MM.1S (cell line): ENCODE measurements around the gene TRIM41.
A peak's percentile ranks its signal among the peaks of the same experiment; 100 is the strongest.

Source experiments
- DNase-seq: peaks from one replicate; pipeline ENCODE4 v3.0.0-alpha.2; 2015
- H2AFZ ChIP-seq: fragments of 300-600 bp; sonication (generic); 2 replicates; pipeline ENCODE4 v1.6.0; 2016; ENCODE audit warnings: antibody characterized with exemption, low read length
- H3F3A ChIP-seq: fragments of 300-600 bp; sonication (generic); 2 replicates; pipeline ENCODE4 v1.6.1; 2016; ENCODE audit warnings: mild to moderate bottlenecking, antibody characterized with exemption, low read length, moderate library complexity, mixed read lengths; ENCODE audit not compliant: insufficient read depth
- H3K27ac ChIP-seq: fragments of 300-600 bp; sonication (generic); 2 replicates; pipeline ENCODE4 v1.5.1; 2016; ENCODE audit warnings: mild to moderate bottlenecking, low read length
- H3K27me3 ChIP-seq: fragments of 300-600 bp; sonication (generic); replicated peaks from 2 replicates; pipeline ENCODE4 v1.6.0; 2016; ENCODE audit warnings: low read length; ENCODE audit not compliant: insufficient read depth
- H3K36me3 ChIP-seq: fragments of 300-600 bp; sonication (generic); replicated peaks from 2 replicates; pipeline ENCODE4 v1.6.1; 2016; ENCODE audit warnings: mild to moderate bottlenecking, low read length, mixed read lengths; ENCODE audit not compliant: insufficient read depth
- H3K4me1 ChIP-seq: fragments of 300-600 bp; sonication (generic); 2 replicates; pipeline ENCODE4 v1.6.1; 2016; ENCODE audit warnings: low read length, mixed read lengths
- H3K4me2 ChIP-seq: fragments of 300-600 bp; sonication (generic); 2 replicates; pipeline ENCODE4 v1.6.0; 2016; ENCODE audit warnings: low read depth, low read length
- H3K4me3 ChIP-seq: fragments of 300-600 bp; sonication (generic); 2 replicates; pipeline ENCODE4 v1.5.1; 2016; ENCODE audit warnings: low read length, mixed read lengths
- H3K79me2 ChIP-seq: fragments of 300-600 bp; sonication (generic); 2 replicates; pipeline ENCODE4 v1.6.1; 2016; ENCODE audit warnings: mixed run types, low read length, mixed read lengths
- H3K9ac ChIP-seq: fragments of 300-600 bp; sonication (generic); 2 replicates; pipeline ENCODE4 v1.6.1; 2016; ENCODE audit warnings: low read length, mixed read lengths
- H3K9me2 ChIP-seq: fragments of 300-600 bp; sonication (generic); replicated peaks from 2 replicates; pipeline ENCODE4 v1.6.1; 2016; ENCODE audit warnings: mild to moderate bottlenecking, low read length, mixed read lengths; ENCODE audit not compliant: insufficient read depth
- H3K9me3 ChIP-seq: fragments of 300-600 bp; sonication (generic); replicated peaks from 2 replicates; pipeline ENCODE4 v1.6.1; 2016; ENCODE audit warnings: mild to moderate bottlenecking, low read length, mixed read lengths; ENCODE audit not compliant: insufficient read depth
- H4K20me1 ChIP-seq: fragments of 300-600 bp; sonication (generic); 2 replicates; pipeline ENCODE4 v1.6.1; 2016; ENCODE audit warnings: mild to moderate bottlenecking, low read length, moderate library complexity, mixed read lengths; ENCODE audit not compliant: insufficient read depth
- EZH2 ChIP-seq: fragments of 300-600 bp; sonication (generic); optimal IDR thresholded peaks from 2 replicates; pipeline ENCODE3; 2017; ENCODE audit warnings: low read depth, mild to moderate bottlenecking, antibody characterized with exemption, low read length, mixed read lengths
- EZH2phosphoT487 ChIP-seq: fragments of 300-600 bp; sonication (generic); IDR thresholded peaks from 2 replicates; pipeline ENCODE4 v1.6.1; 2018; ENCODE audit warnings: antibody characterized with exemption, low read length
- TF ChIP-seq, protein P1 (sequence below): fragments of 300-600 bp; sonication (generic); IDR thresholded peaks from 2 replicates; pipeline ENCODE4 v1.5.1; 2016; ENCODE audit warnings: antibody characterized with exemption, low read length, mixed read lengths

Gene TRIM41

DNA sequence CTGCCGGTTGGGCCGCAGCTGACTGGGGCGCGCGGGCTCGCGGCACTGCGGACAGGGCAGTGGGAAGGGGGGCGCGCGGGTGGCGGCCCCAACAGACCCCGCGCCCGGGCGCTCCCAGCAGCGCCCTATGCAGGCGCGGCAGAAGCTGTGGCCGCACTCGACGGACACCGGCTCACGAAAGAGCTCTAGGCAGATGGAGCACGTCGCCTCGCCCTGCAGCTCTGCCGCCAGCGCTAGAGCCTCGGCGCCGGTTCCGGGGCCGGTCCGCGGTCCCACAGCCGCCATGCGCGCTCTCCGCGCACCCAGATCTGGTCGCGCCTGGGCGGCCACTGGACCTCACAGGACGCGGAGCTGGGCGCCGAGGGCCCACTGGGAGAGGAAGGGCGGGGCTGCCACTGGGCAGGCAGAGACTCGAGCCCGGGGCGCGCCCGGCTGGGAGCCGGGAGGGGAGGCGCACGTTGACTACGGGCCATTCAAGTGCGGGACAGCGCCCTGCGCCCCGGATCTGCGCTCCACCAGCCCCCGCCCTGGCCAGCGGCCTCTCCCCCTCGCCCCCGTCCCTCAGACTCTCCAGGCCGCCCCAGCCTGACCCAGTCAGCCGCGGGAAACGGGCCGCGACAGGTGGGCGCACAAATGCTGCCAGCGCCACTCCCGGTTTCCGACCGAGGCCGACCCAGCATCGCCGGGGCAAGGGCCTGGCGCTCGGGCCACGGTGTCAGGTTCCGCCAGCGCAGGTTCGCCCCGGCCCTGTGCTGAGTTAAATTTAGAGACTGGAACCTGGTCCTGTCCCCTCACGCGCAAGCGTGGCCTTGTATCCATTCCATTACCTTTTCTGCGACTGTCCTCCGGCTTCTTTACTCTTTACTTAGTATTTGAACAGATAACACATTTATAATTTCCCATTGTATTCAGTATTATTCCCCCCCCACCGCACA, 18.0 kb upstream of the TRIM41 start, which contains the start of gene TRIM7:
TRIM7 (minus strand) TSS at position 371 of the 935 bp plus-strand sequence; CDS start at position 285, 86 bp downstream.
- H3K9ac ChIP-seq: no peak within 1 kb of the TSS
- no peak within 1 kb of the TSS for H3K27ac ChIP-seq
- peaks cover 45% of the 10 kb centered on the region for H3K27me3 ChIP-seq
- H3K4me3 ChIP-seq: peak within 1 kb of the TSS; percentile 78
- no peaks in the 10 kb centered on the region for H3K9me2 ChIP-seq
- no peak for DNase-seq
- H3K36me3 ChIP-seq: no peaks in the 10 kb centered on the region
- no peaks in the 10 kb centered on the region for H4K20me1 ChIP-seq
- no peaks in the 10 kb centered on the region for H3K79me2 ChIP-seq
- peaks cover 18% of the 10 kb centered on the region for H3F3A ChIP-seq
- TF ChIP-seq EZH2 (no peak), EZH2phosphoT487 (no peak)
- TF ChIP-seq, protein P1, sequence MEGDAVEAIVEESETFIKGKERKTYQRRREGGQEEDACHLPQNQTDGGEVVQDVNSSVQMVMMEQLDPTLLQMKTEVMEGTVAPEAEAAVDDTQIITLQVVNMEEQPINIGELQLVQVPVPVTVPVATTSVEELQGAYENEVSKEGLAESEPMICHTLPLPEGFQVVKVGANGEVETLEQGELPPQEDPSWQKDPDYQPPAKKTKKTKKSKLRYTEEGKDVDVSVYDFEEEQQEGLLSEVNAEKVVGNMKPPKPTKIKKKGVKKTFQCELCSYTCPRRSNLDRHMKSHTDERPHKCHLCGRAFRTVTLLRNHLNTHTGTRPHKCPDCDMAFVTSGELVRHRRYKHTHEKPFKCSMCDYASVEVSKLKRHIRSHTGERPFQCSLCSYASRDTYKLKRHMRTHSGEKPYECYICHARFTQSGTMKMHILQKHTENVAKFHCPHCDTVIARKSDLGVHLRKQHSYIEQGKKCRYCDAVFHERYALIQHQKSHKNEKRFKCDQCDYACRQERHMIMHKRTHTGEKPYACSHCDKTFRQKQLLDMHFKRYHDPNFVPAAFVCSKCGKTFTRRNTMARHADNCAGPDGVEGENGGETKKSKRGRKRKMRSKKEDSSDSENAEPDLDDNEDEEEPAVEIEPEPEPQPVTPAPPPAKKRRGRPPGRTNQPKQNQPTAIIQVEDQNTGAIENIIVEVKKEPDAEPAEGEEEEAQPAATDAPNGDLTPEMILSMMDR: no peak
- H3K9me3 ChIP-seq: no peaks in the 10 kb centered on the region
- peak within 1 kb of the TSS; percentile 41 for H2AFZ ChIP-seq
- H3K4me2 ChIP-seq: peak within 1 kb of the TSS; percentile 91
- peaks cover 7% of the 10 kb centered on the region for H3K4me1 ChIP-seq

DNA sequence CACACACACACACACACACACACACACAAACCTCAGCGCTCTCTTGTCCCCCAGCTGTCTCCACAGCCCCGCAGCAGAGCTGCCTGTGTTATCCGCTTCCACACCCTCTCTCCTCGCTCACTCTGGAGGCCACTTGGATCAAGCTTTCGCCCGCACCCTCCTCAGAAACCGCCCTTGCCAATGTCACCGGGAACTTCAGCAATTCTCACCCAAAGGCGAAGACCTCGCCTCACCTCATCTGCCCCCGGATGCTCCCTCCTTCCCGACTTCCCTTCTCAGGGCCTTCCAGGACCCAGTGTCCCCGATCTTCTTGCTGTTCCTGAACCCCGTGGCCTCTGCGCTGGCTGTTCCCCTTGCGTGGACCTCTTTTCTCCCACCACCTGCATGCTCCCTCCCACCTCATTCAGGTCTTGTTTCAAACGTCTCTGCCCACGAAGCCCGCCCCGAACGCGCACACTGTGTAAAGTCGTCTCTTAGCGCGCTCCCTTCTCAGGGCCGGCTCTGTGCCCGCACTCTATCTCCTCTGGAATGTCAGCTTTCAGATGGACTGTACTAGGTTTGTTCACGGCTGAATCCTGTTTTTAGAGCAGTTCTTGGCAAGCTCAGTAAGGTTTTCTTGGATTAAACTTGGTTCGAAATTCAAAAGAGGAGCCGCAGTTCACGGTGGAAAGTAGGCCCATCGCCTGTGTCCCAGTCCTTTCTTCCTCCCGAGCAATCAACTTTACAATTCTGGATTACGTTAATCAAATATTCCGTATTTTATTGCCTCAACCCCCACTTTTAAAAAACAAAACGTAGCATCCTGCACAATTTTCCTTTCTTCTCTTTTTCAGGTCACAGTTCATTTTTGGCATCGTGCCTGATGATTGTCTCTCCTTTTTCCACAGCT, 17.1 kb upstream of the TRIM41 start:
- no peaks in the 10 kb centered on the region for H3K9me3 ChIP-seq
- H3K4me2 ChIP-seq: peak overlapping the region; percentile 91
- no peak for TF ChIP-seq EZH2
- TF ChIP-seq EZH2phosphoT487: no peak
- TF ChIP-seq, protein P1: no peak
- no peaks in the 10 kb centered on the region for H3K36me3 ChIP-seq
- H3K4me1 ChIP-seq: peaks cover 7% of the 10 kb centered on the region
- peak overlapping the region; percentile 78 for H3K4me3 ChIP-seq
- peaks cover 18% of the 10 kb centered on the region for H3F3A ChIP-seq
- H3K9me2 ChIP-seq: no peaks in the 10 kb centered on the region
- H2AFZ ChIP-seq: peak overlapping the region; percentile 50
- H3K27ac ChIP-seq: no peak overlapping the region
- H3K27me3 ChIP-seq: peaks cover 36% of the 10 kb centered on the region
- no peaks in the 10 kb centered on the region for H3K79me2 ChIP-seq
- no peaks in the 10 kb centered on the region for H4K20me1 ChIP-seq
- DNase-seq: no peak
- no peak overlapping the region; the same call in 1 of the 2 replicates for H3K9ac ChIP-seq

DNA sequence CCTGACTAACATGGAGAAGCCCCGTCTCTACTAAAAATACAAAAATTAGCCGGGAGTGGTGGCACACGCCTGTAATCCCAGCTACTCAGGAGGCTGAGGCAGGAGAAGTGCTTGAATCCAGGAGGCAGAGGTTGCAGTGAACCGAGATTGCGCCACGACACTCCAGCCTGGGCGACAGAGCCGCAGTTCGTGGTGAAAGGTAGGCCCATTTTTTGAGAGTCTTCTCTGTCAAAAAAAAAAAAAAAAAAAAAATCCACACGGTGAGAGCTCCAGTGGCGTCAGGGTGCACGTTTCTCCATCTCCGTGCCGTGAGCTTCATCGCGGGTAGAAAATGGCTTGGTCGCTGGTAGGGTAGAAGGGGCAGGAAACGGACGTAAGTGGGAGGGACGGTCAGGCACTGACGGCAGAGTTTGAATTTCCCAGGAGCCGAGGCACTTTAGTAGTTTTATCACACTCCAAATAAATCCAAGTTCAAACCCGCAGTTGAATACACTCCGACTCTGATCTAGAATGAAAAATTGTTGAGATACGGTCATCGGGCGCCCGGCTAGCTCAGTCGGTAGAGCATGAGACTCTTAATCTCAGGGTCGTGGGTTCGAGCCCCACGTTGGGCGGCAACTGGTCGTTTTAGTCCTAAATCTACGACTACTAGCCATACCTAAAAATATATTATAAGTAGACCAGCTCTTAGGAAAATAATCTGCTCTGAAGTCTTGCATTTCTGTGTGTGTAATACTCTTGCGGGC, 15.7 kb upstream of the TRIM41 start:
- Histone ChIP-seq H3K9me3 (no peaks in the 10 kb centered on the region), H3K4me2 (peak overlapping the region; percentile 91; the same call in 1 of the 2 replicates), H3K4me3 (peak overlapping the region; percentile 78), H3K9ac (peak overlapping the region; percentile 66; the same call in 1 of the 2 replicates), H4K20me1 (no peaks in the 10 kb centered on the region), H3K36me3 (no peaks in the 10 kb centered on the region), H3K27ac (peak overlapping the region; percentile 68; the same call in 1 of the 2 replicates), H3K27me3 (peaks cover 26% of the 10 kb centered on the region), H3K4me1 (peaks cover 7% of the 10 kb centered on the region), H3K79me2 (no peaks in the 10 kb centered on the region), H3F3A (peaks cover 18% of the 10 kb centered on the region), H2AFZ (peak overlapping the region; percentile 86), H3K9me2 (no peaks in the 10 kb centered on the region)
- DNase-seq: peak; percentile 87
- TF ChIP-seq, protein P1: no peak
- TF ChIP-seq EZH2 (no peak), EZH2phosphoT487 (no peak)
